HG03039 (cell line): ENCODE measurements around the gene PNRC1.
"Not testable (repeated sequence)": the region's sequence is repeated elsewhere in the genome, so short reads cannot be mapped to it uniquely, and the experiment has no call there.

Source experiments
- ATAC-seq: cut with Tn5 transposase; IDR thresholded peaks from one replicate; pipeline ENCODE4 v1.9.1; 2021; ENCODE audit warnings: mild to moderate bottlenecking, moderate library complexity; ENCODE audit not compliant: unreplicated experiment

PNRC1 gene

DNA sequence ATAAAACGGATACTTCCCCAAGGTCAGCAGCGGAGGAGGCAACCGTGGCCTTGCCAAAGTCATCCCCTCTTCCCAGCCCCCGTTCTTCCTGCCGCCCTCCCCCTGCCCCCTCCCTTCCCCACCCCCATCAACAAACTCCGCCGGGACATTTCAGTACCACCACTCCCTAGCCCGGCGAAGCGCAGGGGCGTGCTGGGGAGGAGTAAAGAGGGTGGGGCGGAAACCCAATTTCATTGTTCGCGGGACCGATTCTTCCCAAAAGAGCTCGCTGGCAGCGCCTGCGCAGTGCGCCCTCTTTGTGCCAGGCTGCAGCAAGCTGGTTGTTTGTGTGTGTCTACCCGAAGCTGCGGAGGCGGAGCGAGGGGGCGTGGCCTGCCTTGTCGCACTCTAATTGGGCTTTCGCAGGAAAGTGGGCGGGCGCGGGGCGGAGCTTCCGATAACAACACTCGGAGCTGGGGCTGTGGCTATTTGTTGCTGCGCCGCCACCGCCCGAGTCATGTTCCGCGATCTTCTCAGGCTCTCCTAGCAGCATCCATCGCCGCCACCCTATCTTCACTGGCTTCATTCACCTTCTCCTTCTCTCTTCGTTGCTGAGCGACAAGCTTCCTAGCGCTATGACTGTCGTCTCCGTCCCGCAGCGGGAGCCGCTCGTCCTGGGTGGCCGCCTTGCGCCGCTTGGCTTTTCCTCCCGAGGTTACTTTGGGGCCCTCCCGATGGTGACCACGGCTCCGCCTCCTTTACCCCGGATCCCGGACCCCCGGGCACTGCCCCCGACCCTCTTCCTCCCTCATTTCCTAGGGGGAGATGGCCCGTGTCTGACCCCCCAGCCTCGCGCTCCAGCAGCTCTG, at the start of gene PNRC1:
Gene PNRC1, plus strand, starts transcription at position 471 of the 848 bp plus-strand sequence. Its CDS starts 144 bp downstream, at position 615.
- peak; percentile 68 for ATAC-seq

DNA sequence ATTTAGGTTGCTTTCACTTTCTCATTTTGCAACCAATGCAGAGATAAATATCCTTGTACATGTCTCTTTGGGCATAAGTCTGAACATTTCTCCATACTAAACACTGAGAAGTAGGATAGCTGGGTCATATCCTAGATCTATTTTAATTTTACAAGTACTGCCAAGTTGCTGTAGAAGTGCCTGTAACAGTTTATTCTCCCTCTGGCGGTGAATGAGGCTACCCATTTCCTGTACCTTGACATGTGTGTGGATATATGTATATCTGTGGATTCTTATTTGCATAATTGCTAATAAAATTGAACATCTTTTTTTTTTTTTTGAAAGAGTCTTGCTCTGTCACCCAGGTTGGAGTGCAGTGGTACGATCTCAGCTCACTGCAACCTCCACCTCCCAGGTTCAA, 48.0 kb upstream of the PNRC1 start:
- ATAC-seq, result no peak

DNA sequence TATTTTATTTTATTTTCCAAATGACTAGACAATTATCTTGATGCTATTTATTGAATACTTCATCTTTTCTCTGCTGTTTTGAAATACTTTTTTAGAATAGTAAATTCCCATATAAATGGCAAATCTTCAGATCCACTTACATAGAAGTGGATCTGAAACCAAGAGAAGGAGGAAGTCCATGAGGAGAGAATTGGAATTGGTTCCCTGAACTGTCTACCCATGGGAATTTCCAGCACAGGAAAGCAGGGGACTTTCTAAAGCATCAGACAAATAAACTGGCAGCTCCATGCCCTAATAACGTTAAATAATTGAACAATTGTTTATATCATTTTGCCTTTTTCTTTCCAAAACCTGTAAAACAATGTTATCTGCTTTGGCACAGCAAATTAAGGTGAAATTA, 47.1 kb upstream of the PNRC1 start:
- ATAC-seq, result no peak

DNA sequence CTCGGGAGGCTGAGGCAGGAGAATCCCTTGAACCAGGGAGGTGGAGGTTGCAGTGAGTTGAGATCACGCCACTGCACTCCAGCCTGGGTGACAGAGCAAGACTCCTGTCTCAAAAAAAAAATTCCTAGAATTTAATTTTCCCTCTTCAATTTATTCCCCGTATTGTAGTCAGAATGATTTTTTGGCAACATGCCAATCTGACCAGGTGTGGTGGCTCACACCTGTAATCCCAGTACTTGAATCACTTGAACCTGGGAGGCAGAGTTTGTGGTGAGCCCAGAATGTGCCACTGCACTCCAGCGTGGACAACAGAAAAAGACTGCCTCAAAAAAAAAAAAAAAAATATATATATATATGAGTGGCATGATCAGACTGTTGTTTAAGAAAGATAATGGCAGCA, 46.4 kb upstream of the PNRC1 start:
- not testable (repeated sequence) for ATAC-seq

DNA sequence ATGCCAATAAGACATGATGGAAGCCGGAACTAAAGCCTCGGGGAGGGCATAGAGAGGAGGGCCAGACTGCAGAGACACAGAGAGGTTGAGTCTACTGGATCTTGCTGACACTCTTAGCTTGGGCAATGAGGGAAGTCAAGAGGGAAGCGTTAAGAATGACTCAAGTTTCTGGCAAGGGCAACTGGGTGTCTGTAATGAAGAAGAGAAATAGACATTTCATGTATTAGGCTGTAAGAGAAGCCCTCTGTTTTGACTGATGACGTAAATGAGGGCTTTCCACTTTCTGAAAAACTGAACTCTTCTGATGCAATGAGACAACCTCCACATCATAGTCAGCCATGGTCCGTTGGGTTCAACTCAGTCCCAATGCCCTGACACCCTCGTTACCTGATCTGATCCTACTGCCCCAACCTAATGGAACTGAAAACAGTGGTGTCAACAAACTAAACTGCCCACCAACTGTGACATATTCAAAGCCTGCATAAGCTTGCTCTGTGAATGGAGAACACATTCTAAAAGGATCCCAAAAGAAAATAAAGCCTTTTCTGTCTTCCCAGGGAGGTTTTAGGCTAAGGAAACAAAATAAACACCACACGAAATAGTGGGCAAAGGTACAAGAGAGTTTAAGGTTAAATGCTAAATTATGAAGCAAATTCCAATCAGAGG, 45.8 kb upstream of the PNRC1 start:
- no peak for ATAC-seq

DNA sequence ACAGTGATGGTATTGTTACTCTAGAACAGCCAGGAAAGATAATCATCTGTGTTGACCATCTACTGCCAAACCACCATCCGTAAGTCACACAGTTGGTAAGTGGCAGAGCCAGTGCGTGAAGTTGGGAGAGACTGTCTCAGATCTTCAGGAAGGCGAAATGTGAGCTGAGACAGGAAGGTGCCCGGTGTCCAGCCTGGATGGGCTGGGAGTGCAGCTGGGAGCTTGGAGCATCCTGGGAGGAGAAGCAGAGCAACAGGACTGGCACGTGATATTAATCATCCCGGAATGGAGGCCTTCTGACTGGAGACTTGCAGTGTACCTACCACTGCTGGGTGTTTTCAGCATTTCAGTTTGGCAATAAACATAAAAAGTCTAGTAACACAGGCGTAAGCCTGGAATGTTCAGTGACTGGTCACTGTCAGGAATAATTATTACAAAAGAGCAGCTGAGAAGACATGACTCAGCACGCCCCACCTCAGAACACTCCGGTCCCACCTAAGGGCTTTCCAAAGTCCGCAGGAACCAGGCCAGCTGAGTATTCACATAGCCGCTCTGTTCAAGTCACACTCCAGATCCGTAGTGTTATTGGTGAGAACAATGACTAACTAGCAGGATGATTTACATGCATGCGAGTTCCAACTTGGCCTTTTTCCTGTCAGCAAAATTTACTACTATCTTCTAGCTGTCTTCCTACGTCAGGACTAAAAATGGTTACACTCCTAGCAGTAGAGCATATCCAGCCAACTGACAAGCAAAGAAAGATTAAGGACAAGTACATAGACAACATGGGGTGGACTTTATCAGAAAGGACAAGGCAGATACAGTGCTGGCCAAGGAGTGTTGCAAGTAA, 45.1 kb upstream of the PNRC1 start:
- no peak for ATAC-seq

DNA sequence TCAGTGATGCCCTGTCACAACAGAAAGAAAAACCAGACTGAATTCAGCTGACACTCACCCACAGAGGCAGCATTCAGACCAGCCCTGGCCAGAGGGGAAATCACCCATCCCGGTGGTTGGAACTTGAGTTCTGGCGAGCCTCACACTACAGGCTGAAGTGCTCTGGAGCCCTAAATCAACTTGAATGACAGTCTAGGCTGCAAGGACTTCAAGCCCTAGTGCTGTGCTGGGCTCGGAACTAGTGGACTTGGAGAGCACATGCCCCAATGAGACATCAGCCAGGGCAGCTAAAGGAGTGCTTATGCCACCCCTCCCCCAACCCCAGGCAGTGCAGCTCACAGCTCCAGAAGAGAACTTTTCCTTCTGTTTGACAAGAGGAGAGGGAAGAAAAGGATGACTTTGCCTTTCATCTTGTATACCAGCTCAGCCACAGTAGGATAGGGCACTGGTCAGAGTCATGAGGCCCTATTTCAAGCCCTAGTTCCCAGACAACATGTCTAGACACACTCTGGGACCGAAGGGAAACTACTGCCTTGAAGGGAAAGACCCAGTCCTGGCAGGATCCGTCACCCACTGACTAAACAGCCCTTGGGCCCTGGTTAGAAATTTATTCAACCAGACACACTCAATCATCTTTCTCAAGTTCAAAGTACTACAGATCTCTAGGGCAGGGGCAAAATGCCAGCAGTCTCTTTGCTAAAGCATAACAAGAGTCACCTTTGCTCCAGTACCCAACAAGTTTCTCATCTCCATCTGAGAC, 43.2 kb upstream of the PNRC1 start:
- ATAC-seq, result no peak

DNA sequence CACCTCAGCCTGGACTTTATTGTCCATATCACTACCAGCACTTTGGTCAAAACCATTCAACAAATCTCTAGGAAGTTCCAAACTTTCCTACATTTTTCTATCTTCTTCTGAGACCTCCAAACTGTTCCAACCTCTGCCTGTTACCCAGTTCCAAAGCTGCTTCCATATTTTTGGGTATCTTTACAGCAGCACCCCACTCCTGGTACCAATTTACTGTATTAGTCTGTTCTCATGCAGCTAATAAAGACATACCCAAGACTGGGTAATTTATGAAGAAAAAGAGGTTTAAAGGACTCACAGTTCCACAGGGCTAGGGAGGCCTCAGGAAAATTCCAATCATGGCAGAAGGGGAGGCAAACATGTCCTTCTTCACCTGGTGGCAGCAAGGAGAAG, 42.7 kb upstream of the PNRC1 start:
- not testable (repeated sequence) for ATAC-seq

DNA sequence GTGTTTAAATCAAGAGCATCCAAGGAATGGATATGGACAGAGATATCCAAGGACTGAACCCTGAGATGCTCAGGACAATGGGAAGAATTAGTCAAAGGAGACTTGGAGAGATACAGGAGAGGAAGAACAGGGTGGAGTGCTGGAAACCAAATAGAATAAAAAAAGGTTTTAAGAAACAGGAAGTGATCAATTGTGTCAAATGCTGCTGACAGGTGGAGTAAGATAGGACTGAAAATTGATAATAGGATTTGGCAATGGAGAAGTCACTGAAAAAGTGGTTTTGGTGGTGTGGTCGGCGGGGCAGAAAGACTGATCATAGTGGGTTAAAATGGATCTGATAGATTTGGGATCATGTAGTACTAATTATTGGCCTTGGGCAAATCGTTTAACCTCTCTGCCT, 37.9 kb upstream of the PNRC1 start:
- no peak for ATAC-seq

DNA sequence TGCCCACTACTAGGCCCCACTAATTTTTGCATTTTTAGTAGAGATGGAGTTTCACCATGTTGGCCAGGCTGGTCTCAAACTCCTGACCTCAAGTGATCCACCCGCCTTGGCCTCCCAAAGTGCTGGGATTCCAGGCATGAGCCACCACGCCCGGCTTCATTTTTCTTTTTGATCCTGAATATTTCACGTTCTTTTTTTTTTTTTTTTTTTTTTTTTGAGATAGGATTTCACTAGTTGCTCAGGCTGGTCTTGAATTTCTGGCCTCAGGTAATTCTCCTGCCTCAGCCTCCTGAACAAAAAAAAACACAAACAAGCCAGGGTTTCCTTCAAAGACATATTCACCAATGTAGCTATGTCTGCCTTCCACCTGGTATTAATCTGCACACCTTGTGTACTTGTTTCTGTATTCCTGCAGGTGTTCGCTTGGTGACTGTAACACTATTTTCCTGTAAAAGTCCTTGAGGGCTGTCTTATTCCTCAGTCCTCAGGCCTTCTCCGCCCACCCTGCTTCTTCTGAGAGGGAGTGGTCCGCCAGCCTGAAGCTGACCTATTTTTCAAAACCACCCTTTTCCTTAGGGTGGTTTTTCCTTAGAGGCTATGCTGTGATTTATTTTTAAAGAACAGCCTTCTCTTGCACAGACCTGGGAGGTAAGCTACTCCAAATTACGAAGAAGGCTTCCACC, 36.1 kb upstream of the PNRC1 start:
- no peak for ATAC-seq

DNA sequence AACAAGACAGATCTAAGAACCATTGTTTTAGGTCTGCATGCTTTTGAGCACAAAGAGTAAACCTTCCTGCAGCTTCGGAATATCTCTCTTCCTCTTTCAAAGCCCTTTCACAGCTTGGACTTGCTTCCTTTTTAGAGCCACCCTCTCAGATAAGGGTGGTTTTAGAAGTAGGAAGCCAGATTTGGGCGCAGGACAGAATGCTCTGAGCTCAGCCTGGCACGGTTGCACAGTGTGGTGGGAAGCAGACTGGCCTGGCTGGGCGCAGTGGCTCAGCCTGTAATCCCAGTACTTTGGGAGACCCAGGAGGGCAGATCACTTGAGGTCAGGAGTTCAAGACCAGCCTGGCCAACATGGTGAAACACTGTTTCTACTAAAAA, 35.6 kb upstream of the PNRC1 start:
- ATAC-seq, result no peak

DNA sequence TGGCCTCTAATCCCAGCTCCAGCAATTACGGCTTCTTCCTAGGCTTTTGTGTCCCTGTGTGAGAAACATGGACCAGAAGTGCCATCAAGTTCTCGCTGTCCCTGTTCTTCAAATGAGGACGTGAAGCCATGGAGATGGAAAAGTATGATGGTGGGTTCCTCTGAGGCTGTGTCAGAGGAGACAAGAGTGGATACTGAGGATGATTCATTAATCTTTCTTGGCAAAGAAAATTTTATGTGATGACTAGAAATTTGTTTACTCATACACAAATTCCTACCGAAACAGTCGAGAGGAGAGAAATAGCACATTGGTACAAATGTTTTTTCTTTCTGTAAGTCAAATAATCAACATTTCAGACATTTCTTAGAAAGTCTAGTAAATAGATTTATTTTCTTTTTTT, 35.0 kb upstream of the PNRC1 start:
- no peak for ATAC-seq

DNA sequence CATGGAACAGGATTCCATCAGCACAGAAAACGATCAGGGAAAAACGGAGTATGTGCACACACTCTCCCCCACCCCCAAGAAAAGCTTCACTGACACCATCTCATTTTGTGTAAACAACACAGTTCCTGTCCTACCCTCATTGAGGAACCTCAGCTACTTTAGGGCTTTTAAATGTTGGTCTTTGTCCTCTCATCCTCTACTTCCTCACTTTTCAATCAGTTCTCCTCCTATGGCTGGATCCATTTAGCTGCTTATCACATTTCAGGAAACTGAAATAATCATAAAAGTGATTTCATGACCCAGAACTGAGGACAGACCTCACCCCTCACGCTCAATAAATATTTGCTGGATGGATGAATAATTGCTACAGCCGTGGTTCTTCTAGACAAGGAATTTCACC, 33.1 kb upstream of the PNRC1 start:
- ATAC-seq, result no peak

DNA sequence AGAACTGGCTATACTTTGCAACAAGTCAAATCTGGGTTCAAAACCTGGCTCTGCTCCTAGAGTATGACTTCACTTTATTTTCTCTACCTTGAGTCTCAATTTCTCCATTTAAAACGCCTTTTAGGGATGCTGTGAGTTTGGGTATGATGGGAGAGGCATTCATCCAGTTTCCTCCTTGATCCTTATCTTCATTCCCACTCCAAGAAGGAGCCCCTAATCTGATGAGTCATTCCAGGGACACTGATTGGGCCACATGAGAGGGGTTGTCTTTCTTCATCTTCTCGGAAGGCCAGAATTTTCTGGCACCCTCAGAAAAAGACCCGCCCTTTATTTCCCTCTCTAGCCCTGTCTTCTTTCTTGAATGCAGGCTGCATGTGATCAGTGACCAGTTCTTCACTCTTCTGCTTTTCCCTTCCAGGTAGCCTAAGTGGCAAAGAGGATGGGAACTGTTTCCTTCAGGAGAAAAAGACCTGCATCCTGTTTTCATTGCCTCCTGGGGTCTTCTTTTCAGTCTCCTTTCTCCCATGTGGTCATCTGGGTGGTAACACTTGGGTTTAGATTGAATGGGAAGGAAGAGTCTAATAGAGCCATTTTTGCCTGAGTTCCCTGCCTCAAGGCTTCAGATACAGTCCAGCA, 32.1 kb upstream of the PNRC1 start:
- no peak for ATAC-seq

DNA sequence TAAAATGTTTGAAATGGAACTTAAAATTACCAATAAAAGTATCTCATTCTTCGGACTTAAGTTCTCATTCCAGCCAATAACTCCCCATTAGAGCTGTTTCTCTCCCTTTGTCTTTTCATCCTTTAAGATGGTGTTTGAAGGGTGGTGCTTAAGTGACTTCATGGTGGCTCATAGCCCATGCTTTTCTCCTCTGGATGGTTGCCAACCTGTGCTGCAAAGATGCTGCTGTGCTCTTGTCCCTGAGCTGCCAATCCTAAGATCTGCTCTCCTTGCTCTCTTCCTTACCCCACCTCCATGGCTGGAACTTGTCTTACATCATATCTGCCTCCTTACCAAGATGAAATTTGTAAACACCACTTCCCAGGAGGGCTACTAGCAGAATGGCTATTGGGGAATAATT, 31.6 kb upstream of the PNRC1 start:
- no peak for ATAC-seq

DNA sequence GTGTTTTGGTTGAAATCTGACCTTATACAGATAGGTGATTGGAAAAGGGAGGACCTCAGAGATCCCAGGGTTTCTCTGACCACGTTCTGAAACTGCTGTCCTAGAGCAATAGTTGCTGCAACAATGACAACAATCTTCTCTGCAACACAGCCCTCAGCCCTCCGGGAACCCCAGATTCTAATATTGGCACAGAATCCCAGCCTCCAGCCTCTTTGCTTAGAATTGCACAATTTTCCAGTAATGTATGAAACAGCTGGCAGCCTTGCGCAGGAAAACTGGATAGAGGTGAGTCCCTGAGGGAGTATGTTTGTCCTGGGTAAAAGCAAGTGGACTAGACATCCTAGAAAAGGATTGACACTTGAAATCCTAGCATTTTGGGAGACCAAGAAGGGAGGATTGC, 30.4 kb upstream of the PNRC1 start:
- ATAC-seq, result no peak

DNA sequence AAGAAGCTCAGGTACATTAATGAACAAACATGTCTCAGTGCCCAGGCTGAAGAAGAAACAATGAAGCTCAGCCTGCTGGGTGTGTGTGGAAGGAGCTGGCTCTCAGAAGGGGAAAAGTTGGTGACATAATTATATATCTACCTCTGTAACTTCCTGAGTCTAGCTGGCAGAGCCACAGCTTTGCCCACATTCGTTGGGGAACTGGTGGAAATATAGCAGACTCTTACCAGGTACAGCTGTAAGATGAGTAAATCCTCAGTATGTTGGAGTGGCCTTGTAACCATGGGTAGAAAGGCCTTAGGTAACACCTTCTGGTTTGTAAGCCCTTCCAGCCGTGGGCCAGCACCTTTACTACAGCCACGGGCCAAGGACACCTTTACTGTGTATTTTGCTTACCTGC, 29.9 kb upstream of the PNRC1 start:
- ATAC-seq, result no peak

DNA sequence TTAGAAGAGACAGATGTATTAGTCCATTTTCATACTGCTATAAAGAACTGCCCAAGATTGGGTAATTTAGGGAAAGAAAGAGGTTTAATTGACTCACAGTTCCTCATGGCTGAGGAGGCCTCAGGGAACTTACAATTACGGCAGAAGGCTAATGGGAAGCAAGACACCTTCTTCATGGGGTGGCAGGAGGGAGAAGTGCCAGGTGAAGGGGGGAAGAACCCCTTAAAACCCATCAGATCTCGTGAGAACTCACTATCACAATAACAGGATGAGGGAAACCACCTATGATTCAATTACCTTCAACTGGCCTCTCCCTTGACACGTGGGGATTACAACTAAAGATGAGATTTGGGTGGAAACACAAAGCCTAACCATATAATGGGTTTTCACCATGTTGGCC, 28.9 kb upstream of the PNRC1 start:
- ATAC-seq, result no peak

DNA sequence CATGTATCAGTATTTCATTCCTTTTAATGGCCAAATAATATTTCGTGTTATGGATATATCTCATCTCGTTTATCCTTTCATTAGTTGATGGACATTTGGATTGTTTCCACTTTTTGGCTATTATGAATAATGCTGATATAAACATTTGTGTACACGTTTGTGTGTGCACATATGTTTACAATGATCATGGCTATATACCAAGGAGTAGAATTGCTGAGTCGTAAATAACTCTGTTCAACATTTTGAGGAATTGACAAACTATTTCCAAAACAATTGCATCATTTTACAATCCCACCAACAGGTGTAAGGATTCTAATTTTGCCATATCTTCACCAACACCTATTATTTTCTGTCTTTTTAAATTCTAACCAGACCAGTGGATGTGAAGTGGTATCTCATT, 26.3 kb upstream of the PNRC1 start:
- no peak for ATAC-seq

DNA sequence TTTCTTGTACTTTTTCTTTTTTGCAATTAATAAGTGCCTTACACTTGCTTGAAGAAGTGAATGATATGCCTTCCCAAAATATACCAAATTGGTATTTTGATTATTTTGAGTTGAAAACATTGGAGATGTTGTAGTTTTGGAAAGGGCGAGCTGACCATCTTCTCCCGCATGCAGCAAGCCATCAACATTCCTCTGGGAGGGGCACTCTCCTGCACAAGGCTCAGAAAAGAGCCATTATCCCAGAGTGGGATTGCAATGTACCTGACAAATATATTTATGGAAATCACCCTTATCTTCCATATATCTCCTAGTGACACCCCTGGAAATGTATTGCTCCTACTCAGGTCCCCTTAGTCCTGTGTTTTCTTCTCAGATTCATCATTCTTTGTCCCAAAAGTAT, 22.8 kb upstream of the PNRC1 start:
- no peak for ATAC-seq
